Stimulated activated naive CD4-positive, alpha-beta T cell (primary cell): ENCODE measurements around the gene CDC42EP4.
"Not testable (repeated sequence)": the region's sequence is repeated elsewhere in the genome, so short reads cannot be mapped to it uniquely, and the experiment has no call there.

Experiments used
- DNase-seq, 6 experiments: peaks; one replicate each; lab custom pipeline; 2025; lab: John Stamatoyannopoulos, UW

CDC42EP4 gene

DNA sequence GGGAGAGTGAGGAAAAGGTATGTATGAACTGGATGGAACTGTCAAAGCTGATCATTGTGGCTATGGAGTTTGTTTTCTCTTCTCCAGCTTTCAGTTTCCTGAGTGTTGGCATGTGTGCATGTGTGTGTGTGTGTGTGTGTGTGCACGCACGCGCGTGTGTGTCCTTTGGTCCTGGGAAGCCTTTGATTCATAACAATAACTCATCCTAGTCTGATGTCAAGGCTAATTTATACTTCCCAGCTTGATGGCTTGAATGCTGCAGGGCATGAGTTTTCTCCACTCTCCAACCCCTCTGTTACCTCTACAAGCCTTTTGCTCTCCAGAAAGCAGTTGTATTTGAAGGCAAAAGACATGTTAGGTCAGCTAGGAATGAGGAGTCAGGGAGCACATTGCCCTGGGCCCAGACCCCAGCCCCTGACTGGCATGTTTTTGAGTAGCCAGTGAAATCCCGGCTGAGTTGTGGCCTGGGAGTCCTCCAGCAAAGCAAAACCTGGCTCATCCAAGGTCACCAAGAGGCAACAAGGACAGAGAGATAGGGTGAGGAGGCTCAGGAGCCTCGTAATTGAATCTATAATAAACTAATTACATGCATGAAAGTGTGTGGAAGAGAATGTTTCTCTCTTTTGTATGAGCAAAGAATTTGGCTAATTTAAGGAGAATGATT is 8.9 kb upstream of the CDC42EP4 start:
- DNase-seq = no peak

- DNase-seq = no peak
These were observed 8.0 kb upstream of the CDC42EP4 start for GRCh38 chr17:73319766-73320165.

GRCh38 chr17:73318836-73319235 is 7.0 kb upstream of the CDC42EP4 start:
- no peak for DNase-seq

DNA sequence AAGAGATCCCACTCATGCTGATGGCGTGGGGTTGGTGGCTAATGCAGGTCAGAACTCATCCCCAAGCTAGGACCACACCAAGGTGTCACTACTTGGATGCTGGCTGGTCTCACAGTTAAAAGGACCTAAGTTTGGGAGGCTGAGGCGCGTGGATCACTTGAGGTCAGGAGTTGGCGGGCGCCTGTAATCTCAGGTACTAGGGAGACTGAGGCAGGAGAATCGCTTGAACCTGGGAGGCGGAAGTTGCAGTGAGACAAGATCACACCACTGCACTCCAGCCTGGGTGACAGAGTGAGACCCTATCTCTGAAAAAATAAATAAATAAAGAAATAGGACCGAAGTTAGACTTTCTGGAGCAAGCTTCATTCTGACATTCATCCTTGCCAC is 6.6 kb upstream of the CDC42EP4 start:
- DNase-seq = no peak

- DNase-seq = no peak
These were observed 6.0 kb upstream of the CDC42EP4 start for GRCh38 chr17:73317513-73318426.

DNA sequence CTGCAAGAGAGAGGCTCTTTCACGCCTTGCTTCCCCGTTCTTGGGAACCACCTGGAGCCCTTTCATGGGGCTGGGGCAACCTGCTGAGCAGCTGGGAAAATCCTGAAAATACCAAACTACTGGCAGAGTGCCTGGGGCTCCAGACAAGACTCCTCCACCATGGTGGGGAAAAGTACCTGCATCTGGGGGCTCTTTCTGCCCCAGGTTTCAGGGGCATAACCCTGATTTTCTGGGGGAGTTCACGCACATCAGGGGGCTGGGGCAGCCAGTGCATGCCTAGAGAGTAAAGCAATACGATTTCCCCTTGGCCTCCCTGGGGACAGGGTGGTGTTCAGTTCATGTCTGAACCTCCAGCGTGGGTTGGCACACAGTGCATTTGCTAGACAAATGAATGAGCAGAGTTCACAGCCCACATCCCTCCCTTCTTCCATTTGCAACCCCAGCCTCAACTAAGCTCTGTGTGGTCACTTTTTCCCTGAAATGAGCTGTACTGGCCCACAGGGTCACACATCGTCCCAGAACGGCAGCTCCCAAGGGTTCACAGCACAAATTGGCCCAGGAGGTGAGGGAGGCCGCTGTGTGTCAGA is 5.2 kb upstream of the CDC42EP4 start:
- no peak for DNase-seq

DNA sequence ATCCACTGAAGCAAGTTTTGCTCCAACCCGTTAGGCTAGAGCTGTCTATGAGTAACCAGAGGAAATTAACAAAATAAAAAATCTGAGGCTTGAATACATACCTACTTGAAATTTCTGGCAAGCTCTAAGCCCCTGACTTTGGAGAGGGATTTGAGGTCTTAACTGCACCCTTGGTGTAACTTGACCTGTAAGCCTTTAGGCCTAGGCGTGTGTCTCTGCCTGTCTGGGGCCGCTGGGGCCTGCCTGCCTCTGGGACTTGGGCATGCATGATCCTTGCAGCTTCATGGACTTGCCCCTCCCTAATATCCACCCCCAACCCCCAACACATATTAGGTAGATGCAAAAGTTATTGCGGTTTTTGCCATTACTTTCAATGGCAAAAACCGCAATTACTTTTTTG is 3.7 kb upstream of the CDC42EP4 start:
- DNase-seq = no peak

- DNase-seq = no peak
These were observed 1.8 kb upstream of the CDC42EP4 start for GRCh38 chr17:73313526-73314127.

DNA sequence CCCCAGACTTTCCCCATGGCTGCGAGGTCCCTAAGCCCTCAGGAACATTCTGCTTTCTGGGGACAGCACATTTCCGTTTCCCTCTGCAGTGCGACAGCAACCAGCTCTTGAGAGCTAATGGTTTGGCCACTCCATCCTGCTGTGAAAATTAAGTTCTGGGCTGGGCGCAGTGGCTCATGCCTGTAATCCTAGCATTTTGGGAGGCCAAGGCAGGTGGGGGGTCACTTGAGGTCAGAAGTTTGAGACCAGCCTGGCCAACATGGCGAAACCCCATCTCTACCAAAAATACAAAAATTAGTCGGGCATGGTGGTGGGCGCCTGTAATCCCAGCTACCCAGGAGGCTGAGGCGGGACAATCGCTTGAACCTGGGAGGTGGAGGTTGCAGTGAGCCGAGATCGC is 1.1 kb upstream of the CDC42EP4 start:
- DNase-seq = not testable (repeated sequence)

- peak in 1 of 6 experiments; percentile 37 for DNase-seq
These were observed 397 bp downstream of the CDC42EP4 start for GRCh38 chr17:73311428-73311780.

- peak in 1 of 6 experiments; percentile 32 for DNase-seq
These were observed 1.8 kb downstream of the CDC42EP4 start for GRCh38 chr17:73309727-73310596.

GRCh38 chr17:73308959-73309358 is 2.8 kb downstream of the CDC42EP4 start:
- not testable (repeated sequence) for DNase-seq

- DNase-seq = no peak
These were observed 3.6 kb downstream of the CDC42EP4 start for GRCh38 chr17:73308017-73308823.

DNA sequence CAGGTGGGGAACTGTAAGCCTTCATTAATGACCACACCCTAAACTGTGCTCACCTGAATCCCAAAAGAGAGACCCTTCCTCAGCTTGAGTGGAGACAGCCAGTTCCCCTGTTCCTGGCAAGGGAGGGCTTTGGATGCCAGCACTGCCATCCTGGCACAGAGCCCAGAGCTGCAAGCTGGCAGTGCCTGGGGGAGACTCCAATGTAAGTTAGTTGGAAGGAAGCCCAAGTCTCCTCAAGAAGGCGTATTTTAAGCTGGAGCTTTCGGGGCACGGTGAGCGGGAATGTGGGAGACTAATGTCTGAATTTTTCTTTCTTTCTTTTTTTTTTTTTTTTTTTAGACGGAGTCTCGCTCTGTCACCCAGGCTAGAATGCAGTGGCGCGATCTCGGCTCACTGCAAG is 4.7 kb downstream of the CDC42EP4 start:
- DNase-seq = no peak

GRCh38 chr17:73305845-73306836 is 5.7 kb downstream of the CDC42EP4 start:
- DNase-seq = no peak

DNA sequence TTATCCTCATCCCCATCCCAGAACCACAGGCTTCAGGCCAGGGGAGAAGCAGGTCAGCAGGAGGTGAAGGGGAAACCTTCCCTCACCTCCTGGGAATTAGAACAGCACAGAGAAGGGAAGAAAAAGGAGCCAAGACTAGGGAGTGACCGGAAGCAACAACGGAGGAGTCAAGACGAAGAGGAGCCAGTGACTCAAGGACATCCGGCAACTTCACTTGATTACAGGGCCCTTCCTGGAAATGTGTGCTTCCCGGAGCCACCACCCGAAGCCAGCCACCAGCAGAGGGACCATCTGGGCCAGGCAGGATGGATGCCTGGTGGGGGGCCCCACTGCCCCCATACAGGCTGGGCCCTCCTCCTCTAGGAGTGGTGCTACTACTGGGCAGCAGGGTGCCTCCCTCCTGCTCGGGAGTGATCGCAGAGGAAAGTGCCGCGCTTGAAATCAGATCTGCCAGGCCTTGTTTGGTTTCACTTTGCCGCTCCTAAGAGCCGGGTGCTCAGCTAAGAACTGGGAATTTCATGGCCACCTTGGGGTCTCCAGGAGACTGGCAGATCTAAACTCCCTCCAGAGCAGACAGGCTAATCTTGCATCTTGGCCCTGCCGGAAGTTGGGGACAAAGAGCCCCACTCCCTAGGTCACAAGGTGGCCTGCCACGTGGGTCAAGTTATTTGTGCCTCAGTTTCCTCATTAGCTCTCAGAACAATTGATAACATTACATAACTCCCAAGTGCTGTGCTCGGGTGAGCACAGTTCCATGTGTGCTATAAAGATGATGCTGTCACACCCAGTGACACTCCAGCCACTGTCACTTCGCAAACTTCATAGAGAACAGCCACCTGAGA is 6.6 kb downstream of the CDC42EP4 start:
- DNase-seq = no peak

DNA sequence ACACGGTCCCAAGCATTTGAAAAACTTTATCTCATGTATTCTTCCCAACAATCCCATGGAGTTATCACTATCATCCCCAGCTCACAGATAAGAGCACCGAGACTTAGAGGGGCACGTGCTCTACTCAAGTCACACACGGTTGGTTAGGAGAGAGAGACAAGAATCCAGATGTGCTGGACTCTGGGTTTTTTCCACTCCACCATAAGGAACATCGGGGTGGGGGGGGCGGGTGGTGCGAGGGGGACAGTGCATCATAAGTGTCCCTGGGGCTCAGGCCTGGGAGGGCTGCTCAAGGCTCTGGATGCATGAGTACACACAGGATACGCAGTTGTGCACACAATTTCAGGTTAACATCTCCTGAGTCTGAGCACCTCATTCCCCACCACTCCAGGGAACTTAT is 7.4 kb downstream of the CDC42EP4 start:
- no peak for DNase-seq

- DNase-seq = no peak
These were observed 9.6 kb downstream of the CDC42EP4 start for GRCh38 chr17:73302189-73302588.

DNA sequence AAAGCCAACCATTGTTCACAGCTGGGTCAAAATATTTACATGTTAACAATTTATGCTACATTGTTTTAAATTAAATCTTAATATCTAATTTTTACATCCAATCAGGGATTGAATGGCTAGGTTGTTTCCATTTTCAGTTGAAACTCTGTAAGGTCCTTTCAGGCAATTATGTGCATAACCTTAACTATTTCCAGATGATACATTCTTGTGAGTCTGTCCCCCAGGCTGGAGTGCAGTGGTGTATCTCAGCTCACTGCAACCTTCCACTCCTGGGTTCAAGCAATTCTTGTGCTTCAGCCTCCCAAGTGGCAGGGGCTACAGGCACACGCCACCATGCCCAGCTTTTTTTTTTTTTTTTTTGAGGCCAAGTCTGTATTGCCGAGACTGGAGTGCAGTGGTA is 10.4 kb downstream of the CDC42EP4 start:
- no peak for DNase-seq
